Measurements from ENCODE around the gene HMCN2.

The HMCN2 gene

GRCh38 chr9:130348881-130349280, 83.3 kb downstream of the HMCN2 start:
- no peak for DNase-seq

GRCh38 chr9:130349398-130349797, 83.8 kb downstream of the HMCN2 start:
- DNase-seq = no peak

GRCh38 chr9:130351343-130351742, 85.8 kb downstream of the HMCN2 start:
- DNase-seq = no peak

GRCh38 chr9:130352081-130352480, 86.5 kb downstream of the HMCN2 start:
- DNase-seq = no peak

- no peak for DNase-seq
Measured at GRCh38 chr9:130352586-130353285, 87.2 kb downstream of the HMCN2 start.

- DNase-seq = no peak
Measured at GRCh38 chr9:130354378-130354777, 88.8 kb downstream of the HMCN2 start.

GRCh38 chr9:130354806-130355205, 89.2 kb downstream of the HMCN2 start:
- no peak for DNase-seq

- DNase-seq = no peak
Measured at GRCh38 chr9:130356033-130356432, 90.5 kb downstream of the HMCN2 start.

GRCh38 chr9:130356877-130357584, 91.5 kb downstream of the HMCN2 start:
- no peak for DNase-seq

GRCh38 chr9:130358928-130359327, 93.4 kb downstream of the HMCN2 start:
- DNase-seq = no peak

GRCh38 chr9:130359819-130360218, 94.3 kb downstream of the HMCN2 start:
- no peak for DNase-seq

- DNase-seq = no peak
Measured at GRCh38 chr9:130360672-130361071, 95.1 kb downstream of the HMCN2 start.

GRCh38 chr9:130361873-130362362, 96.4 kb downstream of the HMCN2 start:
- no peak for DNase-seq

- DNase-seq = no peak
Measured at GRCh38 chr9:130362691-130363090, 97.1 kb downstream of the HMCN2 start.

GRCh38 chr9:130363755-130364404, 98.3 kb downstream of the HMCN2 start:
- no peak for DNase-seq

GRCh38 chr9:130364619-130365322, 99.2 kb downstream of the HMCN2 start:
- no peak for DNase-seq

GRCh38 chr9:130365323-130365721, 99.8 kb downstream of the HMCN2 start:
- DNase-seq = no peak

GRCh38 chr9:130366072-130366471, 100.5 kb downstream of the HMCN2 start:
- no peak for DNase-seq

- no peak for DNase-seq
Measured at GRCh38 chr9:130366888-130367550, 101.5 kb downstream of the HMCN2 start.

- peak; percentile 4 for DNase-seq
Measured at GRCh38 chr9:130368631-130369103, 103.1 kb downstream of the HMCN2 start.

- no peak for DNase-seq
Measured at GRCh38 chr9:130370226-130370625, 104.7 kb downstream of the HMCN2 start.
